DND-41 (cell line): ENCODE data around the gene NOXA1.

Experiments used
- ATAC-seq: fragments of 200-7000 bp; cut with Tn5 transposase; 3 replicates; pipeline ENCODE4 v1.9.1; 2021; ENCODE audit warnings: low read depth; ENCODE audit not compliant: insufficient read depth
- DNase-seq: peaks from one replicate; pipeline ENCODE4 v3.0.0-alpha.2; 2020
- H2AFZ ChIP-seq: 2 replicates; pipeline ENCODE4 v1.6.0; 2012; ENCODE audit warnings: low read depth, low read length
- H3K27ac ChIP-seq: 2 replicates; pipeline ENCODE4 v1.5.1; 2012; ENCODE audit warnings: low read length, inconsistent platforms
- H3K27me3 ChIP-seq: fragments of 200-600 bp; sonication (generic); 2 replicates; pipeline ENCODE4 v1.6.0; 2012; ENCODE audit warnings: low read length, mild to moderate bottlenecking, inconsistent platforms; ENCODE audit not compliant: insufficient read depth, poor library complexity
- H3K36me3 ChIP-seq: 2 replicates; pipeline ENCODE4 v1.5.1; 2012; ENCODE audit warnings: low read length, inconsistent platforms; ENCODE audit not compliant: insufficient read depth
- H3K4me1 ChIP-seq: 2 replicates; pipeline ENCODE4 v1.5.1; 2012; ENCODE audit warnings: mild to moderate bottlenecking, low read length; ENCODE audit not compliant: insufficient read depth
- H3K4me2 ChIP-seq: 2 replicates; pipeline ENCODE4 v1.6.0; 2012; ENCODE audit warnings: mild to moderate bottlenecking, moderate library complexity, low read length, inconsistent platforms; ENCODE audit not compliant: insufficient read depth
- H3K4me3 ChIP-seq, 2 experiments: fragments of 200-600 bp in 1 of 2; shearing (Covaris generic) in 1 of 2; 2 replicates each; pipeline ENCODE4 v1.5.1; 2012 to 2016; ENCODE audit warnings: inconsistent platforms in 2 of 2, low read length in 2 of 2, mild to moderate bottlenecking in 2 of 2, low read depth in 1 of 2, moderate library complexity in 1 of 2
- H3K79me2 ChIP-seq: 2 replicates; pipeline ENCODE4 v1.6.0; 2012; ENCODE audit warnings: low read length, inconsistent platforms; ENCODE audit not compliant: insufficient read depth
- H3K9ac ChIP-seq: 2 replicates; pipeline ENCODE4 v1.6.0; 2012; ENCODE audit warnings: low read depth, mild to moderate bottlenecking, inconsistent platforms, low read length, moderate library complexity
- H3K9me3 ChIP-seq: 2 replicates; pipeline ENCODE4 v1.5.1; 2012; ENCODE audit warnings: low read length, moderate library complexity, mild to moderate bottlenecking, inconsistent platforms; ENCODE audit not compliant: insufficient read depth, severe bottlenecking
- H4K20me1 ChIP-seq: 2 replicates; pipeline ENCODE4 v1.6.0; 2012; ENCODE audit warnings: low read length; ENCODE audit not compliant: insufficient read depth
- CTCF ChIP-seq: IDR thresholded peaks from 2 replicates; pipeline ENCODE4 v1.5.1; 2012; ENCODE audit warnings: borderline replicate concordance, low read length, moderate library complexity, mild to moderate bottlenecking; ENCODE audit not compliant: poor library complexity, severe bottlenecking; ENCODE audit errors: extremely low read depth
- EZH2 ChIP-seq: IDR thresholded peaks from 3 replicates; pipeline ENCODE4 v1.6.1; 2012; ENCODE audit warnings: borderline replicate concordance, low read depth, mild to moderate bottlenecking, moderate library complexity, low read length, inconsistent platforms; ENCODE audit not compliant: severe bottlenecking

The NOXA1 gene

GRCh38 chr9:137478613-137478961 lies 55.4 kb downstream of the NOXA1 start:
- no peak for TF ChIP-seq EZH2
- no peak overlapping the region for H3K9ac ChIP-seq
- no peak overlapping the region for H3K27ac ChIP-seq
- no peaks in the 10 kb centered on the region for H3K27me3 ChIP-seq
- H3K9me3 ChIP-seq = peaks cover 17% of the 10 kb centered on the region
- H3K79me2 ChIP-seq = no peaks in the 10 kb centered on the region
- DNase-seq (no peak), ATAC-seq (no peak)
- H3K4me3 ChIP-seq = no peak overlapping the region
- no peaks in the 10 kb centered on the region for H3K4me1 ChIP-seq
- H4K20me1 ChIP-seq = no peaks in the 10 kb centered on the region
- H3K4me2 ChIP-seq = no peak overlapping the region
- H2AFZ ChIP-seq = no peak overlapping the region
- H3K36me3 ChIP-seq = no peaks in the 10 kb centered on the region

GRCh38 chr9:137478962-137479861 lies 56.0 kb downstream of the NOXA1 start:
- H3K9ac ChIP-seq = no peak overlapping the region
- H4K20me1 ChIP-seq = no peaks in the 10 kb centered on the region
- H3K9me3 ChIP-seq = peaks cover 14% of the 10 kb centered on the region
- no peak overlapping the region for H2AFZ ChIP-seq
- H3K4me2 ChIP-seq = no peak overlapping the region
- DNase-seq = no peak
- H3K36me3 ChIP-seq = no peaks in the 10 kb centered on the region
- TF ChIP-seq CTCF = no peak
- TF ChIP-seq EZH2 = no peak
- H3K79me2 ChIP-seq = no peaks in the 10 kb centered on the region
- no peak for ATAC-seq
- no peaks in the 10 kb centered on the region for H3K27me3 ChIP-seq
- no peaks in the 10 kb centered on the region for H3K4me1 ChIP-seq
- no peak overlapping the region for H3K27ac ChIP-seq
- H3K4me3 ChIP-seq = no peak overlapping the region

GRCh38 chr9:137479892-137480685 lies 56.9 kb downstream of the NOXA1 start:
- ATAC-seq = no peak
- H2AFZ ChIP-seq = no peak overlapping the region

More at GRCh38 chr9:137479892-137480685, 56.9 kb downstream of the NOXA1 start:
- H4K20me1 ChIP-seq = no peaks in the 10 kb centered on the region
- H3K4me1 ChIP-seq = no peaks in the 10 kb centered on the region
- H3K36me3 ChIP-seq = no peaks in the 10 kb centered on the region
- TF ChIP-seq CTCF = no peak
- no peak for TF ChIP-seq EZH2
- H3K9me3 ChIP-seq = peaks cover 7% of the 10 kb centered on the region
- H3K27me3 ChIP-seq = no peaks in the 10 kb centered on the region
- H3K4me3 ChIP-seq = no peak overlapping the region
- H3K4me2 ChIP-seq = no peak overlapping the region
- no peak overlapping the region for H3K27ac ChIP-seq
- no peaks in the 10 kb centered on the region for H3K79me2 ChIP-seq
- no peak for DNase-seq
- H3K9ac ChIP-seq = no peak overlapping the region
